HepG2 (cell line): ENCODE data around the gene CSF1R. TPM values are rescaled to one million over a fixed set of nuclear protein-coding genes. Genes with fewer than 3 reads are reported as not detected.

ENCODE experiments used
- ARNTL ChIP-seq: sonication (generic); formaldehyde crosslinking; IDR thresholded peaks from 2 replicates; pipeline ENCODE4 v1.4.0; 2020; ENCODE audit warnings: mild to moderate bottlenecking, missing genetic modification reagents
- ATAD3A ChIP-seq: sonication (generic); formaldehyde crosslinking; IDR thresholded peaks from 2 replicates; pipeline ENCODE4 v1.4.0; 2020; ENCODE audit warnings: missing genetic modification reagents
- BHLHE40 ChIP-seq: IDR thresholded peaks from 2 replicates; pipeline ENCODE4 v1.6.1; 2011; ENCODE audit warnings: low read length, improper control_type of control experiment
- GFI1 ChIP-seq: sonication (generic); formaldehyde crosslinking; IDR thresholded peaks from 2 replicates; pipeline ENCODE4 v1.5.0; 2020; ENCODE audit warnings: missing genetic modification reagents, mild to moderate bottlenecking, borderline replicate concordance
- GTF3A ChIP-seq: sonication (generic); formaldehyde crosslinking; conservative IDR thresholded peaks from 2 replicates; pipeline ENCODE4 v1.4.0; 2020; ENCODE audit warnings: mild to moderate bottlenecking, missing genetic modification reagents
- HMGA1 ChIP-seq: sonication (generic); formaldehyde crosslinking; conservative IDR thresholded peaks from 2 replicates; pipeline ENCODE4 v1.4.0; 2020; ENCODE audit warnings: missing genetic modification reagents
- HOXD1 ChIP-seq: sonication (generic); formaldehyde crosslinking; IDR thresholded peaks from 2 replicates; pipeline ENCODE4 v1.5.0; 2020; ENCODE audit warnings: missing genetic modification reagents
- KAT2B ChIP-seq: fragments of 150-350 bp; IDR thresholded peaks from 2 replicates; pipeline ENCODE4 v1.6.1; 2014; ENCODE audit warnings: low read depth, low read length, borderline replicate concordance
- MEIS2 ChIP-seq: sonication (generic); formaldehyde crosslinking; IDR thresholded peaks from 2 replicates; pipeline ENCODE4 v1.9.0; 2021; ENCODE audit warnings: mild to moderate bottlenecking, missing genetic modification reagents
- MNT ChIP-seq: fragments of 450-650 bp; IDR thresholded peaks from 2 replicates; pipeline ENCODE4 v1.6.1; 2016
- NCOA2 ChIP-seq: sonication (generic); formaldehyde crosslinking; IDR thresholded peaks from 2 replicates; pipeline ENCODE4 v1.8.0; 2022; ENCODE audit warnings: inconsistent platforms
- PRMT3 ChIP-seq: sonication (generic); formaldehyde crosslinking; IDR thresholded peaks from 2 replicates; pipeline ENCODE4 v1.8.1; 2022; ENCODE audit warnings: low read depth, mild to moderate bottlenecking, moderate library complexity, missing genetic modification reagents, borderline replicate concordance
- REXO4 ChIP-seq: sonication (generic); formaldehyde crosslinking; IDR thresholded peaks from 2 replicates; pipeline ENCODE4 v1.8.0; 2022; ENCODE audit warnings: missing genetic modification reagents, mild to moderate bottlenecking, borderline replicate concordance
- TFDP1 ChIP-seq: IDR thresholded peaks from 2 replicates; pipeline ENCODE4 v1.6.1; 2016; ENCODE audit warnings: missing compliant biosample characterization, missing genetic modification reagents, borderline replicate concordance
- ZMAT3 ChIP-seq: sonication (generic); formaldehyde crosslinking; conservative IDR thresholded peaks from 2 replicates; pipeline ENCODE4 v1.7.0; 2021; ENCODE audit warnings: missing genetic modification reagents
- ZNF18 ChIP-seq: sonication (generic); formaldehyde crosslinking; IDR thresholded peaks from 2 replicates; pipeline ENCODE4 v1.8.0; 2022; ENCODE audit warnings: mild to moderate bottlenecking, missing genetic modification reagents; ENCODE audit not compliant: insufficient replicate concordance
- ZNF335 ChIP-seq: sonication (generic); formaldehyde crosslinking; IDR thresholded peaks from 2 replicates; pipeline ENCODE4 v1.4.0; 2020; ENCODE audit warnings: missing genetic modification reagents
- ZNF460 ChIP-seq: sonication (generic); formaldehyde crosslinking; IDR thresholded peaks from 2 replicates; pipeline ENCODE4 v1.5.1; 2020; ENCODE audit warnings: missing genetic modification reagents, mild to moderate bottlenecking, borderline replicate concordance
- ZNF672 ChIP-seq: sonication (generic); formaldehyde crosslinking; IDR thresholded peaks from 2 replicates; pipeline ENCODE4 v1.8.1; 2022; ENCODE audit warnings: missing genetic modification reagents
- polyA plus RNA-seq, 8 experiments: library from polyadenylated mRNA; depleted of rRNA in 3 of 8; stranded (reverse) in 7 of 8; unstranded in 1 of 8; fragments of >200 nt; fragmentation: Illumina TruSeq in 4 of 8; extraction: Trizol in 4 of 8; gene quantifications; 2 replicates each; pipeline versions ENCODE4 v1.2.1 to v1.2.3, GENCODE V29; 2011 to 2016; ENCODE audit warnings: low read depth in 4 of 8, missing spikeins in 1 of 8, mixed read lengths in 1 of 8; ENCODE audit not compliant: insufficient read depth in 1 of 8
- total RNA-seq, 5 experiments: library from RNA; depleted of rRNA; stranded (reverse); fragments of >200 nt; fragmentation: Illumina TruSeq; extraction: Trizol; gene quantifications; 2 replicates each; pipeline ENCODE4 v1.2.3, GENCODE V29; 2016; ENCODE audit warnings: low read depth in 1 of 5
- TF ChIP-seq, protein P1 (sequence below): sonication (generic); formaldehyde crosslinking; IDR thresholded peaks from 2 replicates; pipeline ENCODE4 v1.5.1; 2020; ENCODE audit warnings: mild to moderate bottlenecking, missing genetic modification reagents, moderate library complexity
- TF ChIP-seq, protein P2 (sequence below): sonication (generic); formaldehyde crosslinking; IDR thresholded peaks from 2 replicates; pipeline ENCODE4 v1.4.0; 2020; ENCODE audit warnings: missing genetic modification reagents

Gene CSF1R
- total and polyA plus RNA-seq, 2 of the 13 experiments (the other 11 are each of a cell fraction or from before 2014, with no cell fraction given): 0.01 TPM; not detected in 1

GRCh38 chr5:150129813-150130492 is 43.6 kb upstream of the CSF1R start (continued):
- TF ChIP-seq ZMAT3 (CRISPR knock-in tag) (no peak), BHLHE40 (no peak; the same call in 1 of the 2 replicates), HMGA1 (CRISPR knock-in tag) (no peak), ARNTL (CRISPR knock-in tag) (peak; percentile 58; the same call in 1 of the 2 replicates), ZNF672 (CRISPR knock-in tag) (no peak), ZNF460 (CRISPR knock-in tag) (no peak), ZNF335 (CRISPR knock-in tag) (no peak), KAT2B (no peak), PRMT3 (CRISPR knock-in tag) (no peak), HOXD1 (CRISPR knock-in tag) (no peak), ZNF18 (CRISPR knock-in tag) (no peak), REXO4 (CRISPR knock-in tag) (no peak), NCOA2 (CRISPR knock-in tag) (peak; percentile 28; the same call in 1 of the 2 replicates), GFI1 (CRISPR knock-in tag) (no peak), MNT (no peak), GTF3A (CRISPR knock-in tag) (no peak), TFDP1 (CRISPR knock-in tag) (no peak), ATAD3A (CRISPR knock-in tag) (no peak), MEIS2 (CRISPR knock-in tag) (peak; percentile 35; the same call in 1 of the 2 replicates)
- TF ChIP-seq, protein P1, sequence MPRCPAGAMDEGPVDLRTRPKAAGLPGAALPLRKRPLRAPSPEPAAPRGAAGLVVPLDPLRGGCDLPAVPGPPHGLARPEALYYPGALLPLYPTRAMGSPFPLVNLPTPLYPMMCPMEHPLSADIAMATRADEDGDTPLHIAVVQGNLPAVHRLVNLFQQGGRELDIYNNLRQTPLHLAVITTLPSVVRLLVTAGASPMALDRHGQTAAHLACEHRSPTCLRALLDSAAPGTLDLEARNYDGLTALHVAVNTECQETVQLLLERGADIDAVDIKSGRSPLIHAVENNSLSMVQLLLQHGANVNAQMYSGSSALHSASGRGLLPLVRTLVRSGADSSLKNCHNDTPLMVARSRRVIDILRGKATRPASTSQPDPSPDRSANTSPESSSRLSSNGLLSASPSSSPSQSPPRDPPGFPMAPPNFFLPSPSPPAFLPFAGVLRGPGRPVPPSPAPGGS: no peak
- TF ChIP-seq, protein P2, sequence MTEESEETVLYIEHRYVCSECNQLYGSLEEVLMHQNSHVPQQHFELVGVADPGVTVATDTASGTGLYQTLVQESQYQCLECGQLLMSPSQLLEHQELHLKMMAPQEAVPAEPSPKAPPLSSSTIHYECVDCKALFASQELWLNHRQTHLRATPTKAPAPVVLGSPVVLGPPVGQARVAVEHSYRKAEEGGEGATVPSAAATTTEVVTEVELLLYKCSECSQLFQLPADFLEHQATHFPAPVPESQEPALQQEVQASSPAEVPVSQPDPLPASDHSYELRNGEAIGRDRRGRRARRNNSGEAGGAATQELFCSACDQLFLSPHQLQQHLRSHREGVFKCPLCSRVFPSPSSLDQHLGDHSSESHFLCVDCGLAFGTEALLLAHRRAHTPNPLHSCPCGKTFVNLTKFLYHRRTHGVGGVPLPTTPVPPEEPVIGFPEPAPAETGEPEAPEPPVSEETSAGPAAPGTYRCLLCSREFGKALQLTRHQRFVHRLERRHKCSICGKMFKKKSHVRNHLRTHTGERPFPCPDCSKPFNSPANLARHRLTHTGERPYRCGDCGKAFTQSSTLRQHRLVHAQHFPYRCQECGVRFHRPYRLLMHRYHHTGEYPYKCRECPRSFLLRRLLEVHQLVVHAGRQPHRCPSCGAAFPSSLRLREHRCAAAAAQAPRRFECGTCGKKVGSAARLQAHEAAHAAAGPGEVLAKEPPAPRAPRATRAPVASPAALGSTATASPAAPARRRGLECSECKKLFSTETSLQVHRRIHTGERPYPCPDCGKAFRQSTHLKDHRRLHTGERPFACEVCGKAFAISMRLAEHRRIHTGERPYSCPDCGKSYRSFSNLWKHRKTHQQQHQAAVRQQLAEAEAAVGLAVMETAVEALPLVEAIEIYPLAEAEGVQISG (CRISPR knock-in tag): peak; percentile 65
